GM21619 (cell line): Measurements from ENCODE around the gene OR14I1.

ENCODE experiments used
- ATAC-seq: cut with Tn5 transposase; IDR thresholded peaks from one replicate; pipeline ENCODE4 v1.9.1; 2021; ENCODE audit not compliant: unreplicated experiment

OR14I1 gene

GRCh38 chr1:248688527-248689298, 13.9 kb downstream of the OR14I1 start:
- peak; percentile 83 for ATAC-seq

- peak; percentile 67 for ATAC-seq
Observed at GRCh38 chr1:248686815-248687214, 15.8 kb downstream of the OR14I1 start.

DNA sequence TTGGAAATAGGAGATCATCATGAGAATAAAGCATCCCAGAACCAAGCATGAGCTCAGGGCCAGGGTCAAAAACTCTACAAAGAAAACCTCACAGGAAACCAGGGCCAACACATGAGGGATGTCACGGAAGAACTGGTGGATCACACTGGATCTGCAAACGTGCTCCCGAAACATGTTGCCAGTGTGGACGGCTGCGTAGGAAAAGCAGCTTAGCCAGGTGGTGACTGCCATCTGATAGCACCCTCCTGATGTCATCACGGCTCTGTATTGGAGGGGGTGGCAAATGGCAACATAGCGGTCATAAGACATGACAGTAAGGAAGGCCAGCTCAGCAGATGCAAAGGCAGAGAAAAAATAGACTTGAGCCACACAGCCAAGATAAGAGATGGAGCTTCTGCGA, 20.9 kb downstream of the OR14I1 start:
- no peak for ATAC-seq

GRCh38 chr1:248670003-248670402, 32.6 kb downstream of the OR14I1 start:
- ATAC-seq: no peak

DNA sequence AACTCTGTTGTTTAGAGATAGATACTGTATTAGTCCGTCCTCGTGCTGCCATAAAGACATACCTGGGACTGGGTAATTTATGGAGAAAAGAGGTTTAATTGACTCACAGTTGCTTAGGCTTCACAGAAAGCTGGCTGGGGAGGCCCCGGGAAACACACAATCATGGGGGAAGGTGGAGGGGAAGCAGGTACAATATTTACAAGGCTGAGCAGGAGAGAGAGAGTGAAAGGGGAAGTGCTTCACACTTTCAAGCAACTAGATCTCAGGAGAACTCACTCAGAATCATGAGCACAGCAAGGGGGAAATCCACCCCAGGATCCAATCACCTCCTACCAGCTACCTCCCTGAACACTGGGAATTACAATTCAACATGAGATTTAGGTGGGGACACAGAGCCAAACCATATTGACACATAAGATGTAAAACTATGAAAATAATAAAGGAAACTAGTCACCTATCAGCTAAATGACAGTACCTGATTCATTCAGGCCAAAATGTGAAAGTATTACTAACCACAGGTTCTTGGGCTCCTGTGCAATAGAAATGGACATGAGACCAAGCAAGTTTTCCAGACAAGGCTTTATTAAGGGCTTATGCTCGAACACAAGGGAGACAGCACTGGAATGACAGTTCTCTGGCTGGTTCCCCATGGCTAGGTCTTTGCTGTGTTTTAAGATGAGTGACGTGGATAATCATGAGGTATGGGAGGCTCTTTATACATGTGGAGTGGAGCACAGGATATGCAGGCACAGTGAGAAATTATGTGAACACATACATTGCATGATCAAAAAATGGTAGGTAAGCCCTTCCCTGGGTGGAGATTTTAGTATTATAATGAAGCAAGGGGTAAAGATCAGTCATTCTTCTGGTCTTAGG, 38.9 kb downstream of the OR14I1 start:
- peak; percentile 98 for ATAC-seq

DNA sequence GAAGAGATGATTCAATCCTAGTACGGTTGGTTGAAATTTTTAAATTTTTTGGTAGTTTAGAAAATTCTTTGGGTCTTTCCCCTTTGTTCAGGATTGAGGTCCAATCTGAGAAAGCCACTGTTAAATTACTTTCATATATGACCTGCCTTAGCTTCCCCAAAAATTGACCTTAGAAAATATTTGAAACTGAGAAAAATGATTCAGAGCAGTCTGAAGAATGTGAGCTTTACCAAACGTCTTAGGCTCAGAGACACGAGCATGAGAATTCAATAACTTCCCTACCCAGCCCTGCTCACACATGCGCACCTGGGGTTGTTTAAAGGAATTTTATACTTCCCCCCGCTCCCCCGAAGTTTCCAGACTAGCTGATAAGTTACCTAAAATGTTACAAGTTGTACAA, 45.8 kb downstream of the OR14I1 start:
- ATAC-seq: peak; percentile 52

DNA sequence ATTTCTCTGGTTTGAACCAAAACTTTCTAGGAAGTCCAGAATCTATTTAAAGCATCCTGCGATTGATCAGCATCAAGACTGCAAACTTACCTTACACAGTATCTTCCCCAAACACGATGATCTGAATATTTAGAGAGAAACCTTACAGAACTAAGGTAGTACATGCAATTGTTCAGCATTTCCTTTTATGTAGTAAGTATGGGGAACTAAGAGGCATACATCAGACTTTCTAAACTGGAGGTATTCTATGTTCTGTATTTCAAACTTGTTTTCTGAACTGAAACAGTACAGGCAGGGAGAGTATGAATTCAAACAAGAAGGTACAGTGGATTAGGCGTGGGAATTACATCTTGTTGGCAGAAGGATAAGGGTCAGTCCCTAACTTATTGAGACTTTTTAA, 47.2 kb downstream of the OR14I1 start, which contains the start of gene OR2T27:
Gene OR2T27, minus strand, starts transcription at position 175 of the 400 bp plus-strand sequence. CDS start 4,644 bp downstream, outside the sequence.
- ATAC-seq: peak; percentile 50
